WTC11 (cell line): Measurements from ENCODE around the gene CD1B. TPM values are rescaled to one million over a fixed set of nuclear protein-coding genes. Genes with fewer than 3 reads are reported as not detected.

Source experiments
- ATAC-seq: fragments of 200-7000 bp; cut with Tn5 transposase; 2 replicates; pipeline ENCODE4 v1.10.0; 2021; ENCODE audit warnings: mild to moderate bottlenecking, moderate library complexity
- CTCF ChIA-PET: fragments of 300-600 bp; sonication (Branson Sonifier 250); formaldehyde crosslinking; loops from one replicate; lab custom pipeline; 2021; ENCODE audit warnings: antibody characterized with exemption; lab: Charles Lee
- POLR2A ChIA-PET: fragments of 350-600 bp; sonication (Branson Sonifier 250); formaldehyde crosslinking; loops from one replicate; lab custom pipeline; 2021; ENCODE audit warnings: antibody characterized with exemption; lab: Charles Lee
- DNase-seq: peaks from one replicate; pipeline ENCODE4 v3.0.0; 2021; ENCODE audit warnings: low spot score
- H3K27ac Mint-ChIP-seq: 2 replicates; pipeline ENCODE4 v1.8.0; 2021; ENCODE audit warnings: mixed read lengths
- H3K27me3 Mint-ChIP-seq: 2 replicates; pipeline ENCODE4 v1.8.0; 2021; ENCODE audit warnings: low read depth, mild to moderate bottlenecking, moderate library complexity, mixed read lengths
- H3K36me3 Mint-ChIP-seq: 2 replicates; pipeline ENCODE4 v1.8.0; 2021; ENCODE audit warnings: mixed read lengths
- H3K4me1 Mint-ChIP-seq: 2 replicates; pipeline ENCODE4 v1.8.0; 2022; ENCODE audit warnings: mixed read lengths
- H3K4me3 Mint-ChIP-seq: 2 replicates; pipeline ENCODE4 v1.8.0; 2021; ENCODE audit warnings: mild to moderate bottlenecking, moderate library complexity, mixed read lengths
- H3K9me3 Mint-ChIP-seq: 2 replicates; pipeline ENCODE4 v1.8.0; 2021; ENCODE audit warnings: mixed read lengths
- CREB1 ChIP-seq: sonication (generic); formaldehyde crosslinking; IDR thresholded peaks from 2 replicates; pipeline ENCODE4 v1.8.0; 2023; ENCODE audit warnings: mild to moderate bottlenecking, missing genetic modification reagents
- CREM ChIP-seq: sonication (generic); formaldehyde crosslinking; IDR thresholded peaks from 2 replicates; pipeline ENCODE4 v1.8.1; 2022; ENCODE audit warnings: mild to moderate bottlenecking, missing genetic modification reagents, moderate library complexity
- EMX1 ChIP-seq: fragments of 250-450 bp; sonication (Bioruptor Pico); IDR thresholded peaks from 2 replicates; pipeline ENCODE4 v1.8.0; 2021; ENCODE audit warnings: mild to moderate bottlenecking
- GTF2I ChIP-seq: fragments of 250-450 bp; sonication (Bioruptor Pico); conservative IDR thresholded peaks from 2 replicates; pipeline ENCODE4 v1.4.0; 2021; ENCODE audit warnings: mild to moderate bottlenecking
- KAT7 ChIP-seq: sonication (generic); formaldehyde crosslinking; IDR thresholded peaks from 2 replicates; pipeline ENCODE4 v1.8.1; 2023; ENCODE audit warnings: missing genetic modification reagents, mild to moderate bottlenecking, borderline replicate concordance
- MXD4 ChIP-seq: fragments of 250-450 bp; sonication (Bioruptor Pico); IDR thresholded peaks from 2 replicates; pipeline ENCODE4 v1.8.0; 2021; ENCODE audit warnings: mild to moderate bottlenecking, moderate library complexity, borderline replicate concordance
- MYBL2 ChIP-seq: sonication (generic); formaldehyde crosslinking; IDR thresholded peaks from 2 replicates; pipeline ENCODE4 v1.8.1; 2023; ENCODE audit warnings: mild to moderate bottlenecking, moderate library complexity, missing genetic modification reagents
- NFATC4 ChIP-seq: fragments of 250-450 bp; sonication (Bioruptor Pico); IDR thresholded peaks from 2 replicates; pipeline ENCODE4 v1.9.0; 2021; ENCODE audit warnings: mild to moderate bottlenecking
- PRRX2 ChIP-seq: fragments of 250-450 bp; sonication (Bioruptor Pico); IDR thresholded peaks from 2 replicates; pipeline ENCODE4 v1.8.0; 2021; ENCODE audit warnings: mild to moderate bottlenecking
- RELA ChIP-seq: sonication (generic); formaldehyde crosslinking; IDR thresholded peaks from 2 replicates; pipeline ENCODE4 v1.8.1; 2022; ENCODE audit warnings: missing genetic modification reagents, mild to moderate bottlenecking, borderline replicate concordance
- RORB ChIP-seq: fragments of 250-450 bp; sonication (Bioruptor Pico); IDR thresholded peaks from 2 replicates; pipeline ENCODE4 v1.9.0; 2021; ENCODE audit warnings: mild to moderate bottlenecking
- SP1 ChIP-seq: sonication (generic); formaldehyde crosslinking; conservative IDR thresholded peaks from 2 replicates; pipeline ENCODE4 v1.8.1; 2022; ENCODE audit warnings: missing genetic modification reagents
- TCF7 ChIP-seq: sonication (generic); formaldehyde crosslinking; IDR thresholded peaks from 2 replicates; pipeline ENCODE4 v1.8.0; 2022; ENCODE audit warnings: mild to moderate bottlenecking, low read depth, missing genetic modification reagents, moderate library complexity
- TEAD4 ChIP-seq: sonication (generic); formaldehyde crosslinking; IDR thresholded peaks from 2 replicates; pipeline ENCODE4 v1.8.0; 2022; ENCODE audit warnings: mild to moderate bottlenecking, missing genetic modification reagents
- TP53 ChIP-seq: sonication (generic); formaldehyde crosslinking; IDR thresholded peaks from 2 replicates; pipeline ENCODE4 v1.8.1; 2023; ENCODE audit warnings: mild to moderate bottlenecking, missing genetic modification reagents
- ZBTB21 ChIP-seq: sonication (generic); formaldehyde crosslinking; IDR thresholded peaks from 2 replicates; pipeline ENCODE4 v1.8.1; 2023; ENCODE audit warnings: mild to moderate bottlenecking, missing genetic modification reagents, borderline replicate concordance
- ZNF121 ChIP-seq: sonication (generic); formaldehyde crosslinking; IDR thresholded peaks from 2 replicates; pipeline ENCODE4 v1.8.0; 2023; ENCODE audit warnings: missing genetic modification reagents
- ZNF416 ChIP-seq: fragments of 250-450 bp; sonication (Bioruptor Pico); IDR thresholded peaks from 2 replicates; pipeline ENCODE4 v1.9.0; 2021; ENCODE audit warnings: mild to moderate bottlenecking, inconsistent platforms
- ZNF423 ChIP-seq: fragments of 250-450 bp; sonication (Bioruptor Pico); IDR thresholded peaks from 2 replicates; pipeline ENCODE4 v2.1.2; 2022; ENCODE audit warnings: mild to moderate bottlenecking, moderate library complexity
- total RNA-seq: library from RNA; stranded (reverse); gene quantifications from 3 replicates; pipeline ENCODE4 v1.2.3, GENCODE V29; 2021
- TF ChIP-seq, protein P1 (sequence below): sonication (generic); formaldehyde crosslinking; IDR thresholded peaks from 2 replicates; pipeline ENCODE4 v1.8.1; 2023; ENCODE audit warnings: mild to moderate bottlenecking, missing genetic modification reagents
- TF ChIP-seq, protein P2 (sequence below): sonication (generic); formaldehyde crosslinking; IDR thresholded peaks from 2 replicates; pipeline ENCODE4 v1.8.1; 2022; ENCODE audit warnings: mild to moderate bottlenecking, moderate library complexity, missing genetic modification reagents
- TF ChIP-seq, protein P3 (sequence below): sonication (generic); formaldehyde crosslinking; IDR thresholded peaks from 2 replicates; pipeline ENCODE4 v1.8.0; 2022; ENCODE audit warnings: mild to moderate bottlenecking, missing genetic modification reagents
- TF ChIP-seq, protein P4 (sequence below): fragments of 250-450 bp; sonication (Bioruptor Pico); IDR thresholded peaks from 2 replicates; pipeline ENCODE4 v1.8.0; 2021; ENCODE audit warnings: mild to moderate bottlenecking
- TF ChIP-seq, protein P5 (sequence below): sonication (generic); formaldehyde crosslinking; conservative IDR thresholded peaks from 2 replicates; pipeline ENCODE4 v1.8.1; 2022; ENCODE audit warnings: mild to moderate bottlenecking, missing genetic modification reagents
- TF ChIP-seq, protein P6 (sequence below): sonication (generic); formaldehyde crosslinking; IDR thresholded peaks from 2 replicates; pipeline ENCODE4 v1.8.1; 2023; ENCODE audit warnings: mild to moderate bottlenecking, missing genetic modification reagents, moderate library complexity
- TF ChIP-seq, protein P7 (sequence below): fragments of 250-450 bp; sonication (Bioruptor Pico); IDR thresholded peaks from 2 replicates; pipeline ENCODE4 v2.1.2; 2022; ENCODE audit warnings: mild to moderate bottlenecking, moderate library complexity
- TF ChIP-seq, protein P8 (sequence below): sonication (generic); formaldehyde crosslinking; IDR thresholded peaks from 2 replicates; pipeline ENCODE4 v1.8.0; 2022; ENCODE audit warnings: mild to moderate bottlenecking, missing genetic modification reagents

CD1B gene
- total RNA-seq, 1 experiment from 2014 or later, result not detected

DNA sequence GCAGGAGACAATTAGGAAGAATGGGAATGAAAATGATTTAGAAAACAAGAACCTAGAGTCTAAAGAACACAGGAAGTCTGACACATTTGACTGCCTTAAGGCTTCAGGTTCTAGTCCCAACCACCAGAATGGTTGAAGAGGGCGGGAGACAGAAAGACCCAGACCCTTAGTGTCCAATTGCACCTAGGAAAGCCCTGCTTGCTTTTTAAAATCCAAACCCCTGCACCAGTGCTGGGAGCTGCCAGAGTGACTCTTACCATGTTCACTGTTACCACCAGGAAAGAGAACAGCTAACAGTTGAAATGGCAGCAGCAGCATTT, 265 bp downstream of the CD1B start:
- no peaks in the 10 kb centered on the region for H3K36me3 Mint-ChIP-seq
- ATAC-seq, result no peak
- H3K27ac Mint-ChIP-seq, result no peak overlapping the region
- POLR2A ChIA-PET, result no interaction called here
- H3K9me3 Mint-ChIP-seq, result no peaks in the 10 kb centered on the region
- no peak for DNase-seq
- no peak overlapping the region for H3K4me3 Mint-ChIP-seq
- no peaks in the 10 kb centered on the region for H3K4me1 Mint-ChIP-seq
- no peaks in the 10 kb centered on the region for H3K27me3 Mint-ChIP-seq
- CTCF ChIA-PET, result interaction anchor here (1.4 kb wide), 1 partner anchor 127 kb away, joined by 5 read pairs; no protein-coding TSS in a partner anchor
- TF ChIP-seq, protein P1, sequence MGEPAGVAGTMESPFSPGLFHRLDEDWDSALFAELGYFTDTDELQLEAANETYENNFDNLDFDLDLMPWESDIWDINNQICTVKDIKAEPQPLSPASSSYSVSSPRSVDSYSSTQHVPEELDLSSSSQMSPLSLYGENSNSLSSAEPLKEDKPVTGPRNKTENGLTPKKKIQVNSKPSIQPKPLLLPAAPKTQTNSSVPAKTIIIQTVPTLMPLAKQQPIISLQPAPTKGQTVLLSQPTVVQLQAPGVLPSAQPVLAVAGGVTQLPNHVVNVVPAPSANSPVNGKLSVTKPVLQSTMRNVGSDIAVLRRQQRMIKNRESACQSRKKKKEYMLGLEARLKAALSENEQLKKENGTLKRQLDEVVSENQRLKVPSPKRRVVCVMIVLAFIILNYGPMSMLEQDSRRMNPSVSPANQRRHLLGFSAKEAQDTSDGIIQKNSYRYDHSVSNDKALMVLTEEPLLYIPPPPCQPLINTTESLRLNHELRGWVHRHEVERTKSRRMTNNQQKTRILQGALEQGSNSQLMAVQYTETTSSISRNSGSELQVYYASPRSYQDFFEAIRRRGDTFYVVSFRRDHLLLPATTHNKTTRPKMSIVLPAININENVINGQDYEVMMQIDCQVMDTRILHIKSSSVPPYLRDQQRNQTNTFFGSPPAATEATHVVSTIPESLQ, result no peak
- TF ChIP-seq EMX1 (no peak), PRRX2 (CRISPR knock-in tag) (no peak), TP53 (no peak), RELA (CRISPR knock-in tag) (no peak), CREB1 (no peak), ZNF416 (CRISPR knock-in tag) (no peak), ZBTB21 (no peak), TEAD4 (no peak), TCF7 (CRISPR knock-in tag) (no peak)
- TF ChIP-seq, protein P2, sequence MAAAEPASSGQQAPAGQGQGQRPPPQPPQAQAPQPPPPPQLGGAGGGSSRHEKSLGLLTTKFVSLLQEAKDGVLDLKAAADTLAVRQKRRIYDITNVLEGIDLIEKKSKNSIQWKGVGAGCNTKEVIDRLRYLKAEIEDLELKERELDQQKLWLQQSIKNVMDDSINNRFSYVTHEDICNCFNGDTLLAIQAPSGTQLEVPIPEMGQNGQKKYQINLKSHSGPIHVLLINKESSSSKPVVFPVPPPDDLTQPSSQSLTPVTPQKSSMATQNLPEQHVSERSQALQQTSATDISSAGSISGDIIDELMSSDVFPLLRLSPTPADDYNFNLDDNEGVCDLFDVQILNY (CRISPR knock-in tag), result no peak
- TF ChIP-seq, protein P3, sequence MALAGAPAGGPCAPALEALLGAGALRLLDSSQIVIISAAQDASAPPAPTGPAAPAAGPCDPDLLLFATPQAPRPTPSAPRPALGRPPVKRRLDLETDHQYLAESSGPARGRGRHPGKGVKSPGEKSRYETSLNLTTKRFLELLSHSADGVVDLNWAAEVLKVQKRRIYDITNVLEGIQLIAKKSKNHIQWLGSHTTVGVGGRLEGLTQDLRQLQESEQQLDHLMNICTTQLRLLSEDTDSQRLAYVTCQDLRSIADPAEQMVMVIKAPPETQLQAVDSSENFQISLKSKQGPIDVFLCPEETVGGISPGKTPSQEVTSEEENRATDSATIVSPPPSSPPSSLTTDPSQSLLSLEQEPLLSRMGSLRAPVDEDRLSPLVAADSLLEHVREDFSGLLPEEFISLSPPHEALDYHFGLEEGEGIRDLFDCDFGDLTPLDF (CRISPR knock-in tag), result no peak
- TF ChIP-seq, protein P4, sequence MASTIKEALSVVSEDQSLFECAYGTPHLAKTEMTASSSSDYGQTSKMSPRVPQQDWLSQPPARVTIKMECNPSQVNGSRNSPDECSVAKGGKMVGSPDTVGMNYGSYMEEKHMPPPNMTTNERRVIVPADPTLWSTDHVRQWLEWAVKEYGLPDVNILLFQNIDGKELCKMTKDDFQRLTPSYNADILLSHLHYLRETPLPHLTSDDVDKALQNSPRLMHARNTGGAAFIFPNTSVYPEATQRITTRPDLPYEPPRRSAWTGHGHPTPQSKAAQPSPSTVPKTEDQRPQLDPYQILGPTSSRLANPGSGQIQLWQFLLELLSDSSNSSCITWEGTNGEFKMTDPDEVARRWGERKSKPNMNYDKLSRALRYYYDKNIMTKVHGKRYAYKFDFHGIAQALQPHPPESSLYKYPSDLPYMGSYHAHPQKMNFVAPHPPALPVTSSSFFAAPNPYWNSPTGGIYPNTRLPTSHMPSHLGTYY (CRISPR knock-in tag), result no peak

DNA sequence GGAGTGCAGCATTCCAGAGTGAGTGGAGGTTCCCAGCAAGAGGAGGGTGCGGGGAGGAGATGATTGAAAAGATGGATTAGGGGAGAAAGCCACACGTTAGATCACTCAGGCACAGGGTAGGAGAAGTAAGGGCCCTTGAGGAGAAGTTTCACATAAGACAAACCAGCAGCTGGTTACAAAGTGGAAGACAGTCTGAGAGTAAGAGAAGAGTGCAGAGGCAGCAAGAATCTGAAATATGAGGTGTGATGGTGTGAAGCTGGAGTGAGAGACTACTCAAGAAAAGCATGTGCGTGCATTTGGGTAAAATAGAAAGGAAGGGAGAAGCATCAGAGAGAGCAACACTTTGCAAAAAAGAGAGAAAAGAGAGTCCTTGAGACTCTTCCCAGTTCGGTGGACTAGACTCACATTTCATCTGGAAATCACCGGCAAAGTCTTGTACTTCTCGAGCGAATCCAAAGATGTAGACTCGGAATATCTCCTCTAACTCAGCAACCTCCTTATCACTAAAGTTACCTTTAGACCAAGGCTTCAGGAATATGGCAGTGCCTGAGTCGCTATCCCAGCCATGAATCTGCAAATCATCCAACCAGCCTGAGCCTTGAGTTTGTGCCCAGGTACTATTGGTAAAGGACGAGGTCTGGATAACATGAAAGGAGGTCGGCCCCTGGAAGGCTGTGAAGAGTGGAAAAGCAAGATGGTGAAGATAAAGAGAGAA, 783 bp downstream of the CD1B start:
- Mint-ChIP-seq H3K27me3 (no peaks in the 10 kb centered on the region), H3K4me3 (no peak overlapping the region), H3K27ac (no peak overlapping the region), H3K36me3 (no peaks in the 10 kb centered on the region), H3K9me3 (no peaks in the 10 kb centered on the region), H3K4me1 (no peaks in the 10 kb centered on the region)
- ChIA-PET CTCF (interaction anchor here (0.6 to 2.0 kb wide), 15 partner anchors 10 to 786 kb away, joined by 3 to 48 read pairs (median 5); no protein-coding TSS in a partner anchor), POLR2A (no interaction called here)
- no peak for ATAC-seq
- TF ChIP-seq PRRX2 (CRISPR knock-in tag) (no peak), ZNF423 (no peak), RELA (CRISPR knock-in tag) (no peak), ZNF121 (CRISPR knock-in tag) (no peak), NFATC4 (CRISPR knock-in tag) (no peak), MXD4 (CRISPR knock-in tag) (no peak), SP1 (CRISPR knock-in tag) (no peak), TP53 (no peak), KAT7 (CRISPR knock-in tag) (no peak), RORB (CRISPR knock-in tag) (no peak), CREM (CRISPR knock-in tag) (no peak), MYBL2 (no peak), GTF2I (CRISPR knock-in tag) (no peak)
- TF ChIP-seq, protein P2 (CRISPR knock-in tag), result no peak
- TF ChIP-seq, protein P5, sequence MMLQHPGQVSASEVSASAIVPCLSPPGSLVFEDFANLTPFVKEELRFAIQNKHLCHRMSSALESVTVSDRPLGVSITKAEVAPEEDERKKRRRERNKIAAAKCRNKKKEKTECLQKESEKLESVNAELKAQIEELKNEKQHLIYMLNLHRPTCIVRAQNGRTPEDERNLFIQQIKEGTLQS (CRISPR knock-in tag), result no peak
- TF ChIP-seq, protein P6, sequence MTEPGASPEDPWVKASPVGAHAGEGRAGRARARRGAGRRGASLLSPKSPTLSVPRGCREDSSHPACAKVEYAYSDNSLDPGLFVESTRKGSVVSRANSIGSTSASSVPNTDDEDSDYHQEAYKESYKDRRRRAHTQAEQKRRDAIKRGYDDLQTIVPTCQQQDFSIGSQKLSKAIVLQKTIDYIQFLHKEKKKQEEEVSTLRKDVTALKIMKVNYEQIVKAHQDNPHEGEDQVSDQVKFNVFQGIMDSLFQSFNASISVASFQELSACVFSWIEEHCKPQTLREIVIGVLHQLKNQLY (CRISPR knock-in tag), result no peak
- TF ChIP-seq, protein P7, sequence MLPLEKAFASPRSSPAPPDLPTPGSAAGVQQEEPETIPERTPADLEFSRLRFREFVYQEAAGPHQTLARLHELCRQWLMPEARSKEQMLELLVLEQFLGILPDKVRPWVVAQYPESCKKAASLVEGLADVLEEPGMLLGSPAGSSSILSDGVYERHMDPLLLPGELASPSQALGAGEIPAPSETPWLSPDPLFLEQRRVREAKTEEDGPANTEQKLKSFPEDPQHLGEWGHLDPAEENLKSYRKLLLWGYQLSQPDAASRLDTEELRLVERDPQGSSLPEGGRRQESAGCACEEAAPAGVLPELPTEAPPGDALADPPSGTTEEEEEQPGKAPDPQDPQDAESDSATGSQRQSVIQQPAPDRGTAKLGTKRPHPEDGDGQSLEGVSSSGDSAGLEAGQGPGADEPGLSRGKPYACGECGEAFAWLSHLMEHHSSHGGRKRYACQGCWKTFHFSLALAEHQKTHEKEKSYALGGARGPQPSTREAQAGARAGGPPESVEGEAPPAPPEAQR, result no peak
- TF ChIP-seq, protein P8, sequence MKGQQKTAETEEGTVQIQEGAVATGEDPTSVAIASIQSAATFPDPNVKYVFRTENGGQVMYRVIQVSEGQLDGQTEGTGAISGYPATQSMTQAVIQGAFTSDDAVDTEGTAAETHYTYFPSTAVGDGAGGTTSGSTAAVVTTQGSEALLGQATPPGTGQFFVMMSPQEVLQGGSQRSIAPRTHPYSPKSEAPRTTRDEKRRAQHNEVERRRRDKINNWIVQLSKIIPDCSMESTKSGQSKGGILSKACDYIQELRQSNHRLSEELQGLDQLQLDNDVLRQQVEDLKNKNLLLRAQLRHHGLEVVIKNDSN, result no peak
- DNase-seq, result no peak
